K562 (cell line): Measurements from ENCODE around the gene NEFH.

ENCODE experiments used
- ARID4B ChIP-seq: sonication (generic); formaldehyde crosslinking; IDR thresholded peaks from 2 replicates; pipeline ENCODE4 v1.8.0; 2022; ENCODE audit warnings: mild to moderate bottlenecking, missing genetic modification reagents
- ETV6 ChIP-seq, 3 experiments: fragments of 150-350 bp in 1 of 3; sonication (generic) in 1 of 3; formaldehyde crosslinking in 1 of 3; IDR thresholded peaks; 2 replicates each; pipeline versions ENCODE4 v1.6.1 to v1.8.0; 2014 to 2022; ENCODE audit warnings: borderline replicate concordance in 2 of 3, low read depth in 2 of 3, antibody characterized with exemption in 1 of 3, low read length in 1 of 3, mild to moderate bottlenecking in 1 of 3, missing genetic modification reagents in 1 of 3
- FOXM1 ChIP-seq, 2 experiments: fragments of 450-650 bp in 1 of 2; sonication (generic) in 1 of 2; formaldehyde crosslinking in 1 of 2; IDR thresholded peaks; 2 replicates each; pipeline versions ENCODE4 v1.6.1 to v1.9.0; 2017 to 2022; ENCODE audit warnings: low read depth in 2 of 2, mild to moderate bottlenecking in 2 of 2, missing genetic modification reagents in 1 of 2, moderate library complexity in 1 of 2
- HMG20B ChIP-seq: fragments of 250-450 bp; sonication (Bioruptor Pico); IDR thresholded peaks from 2 replicates; pipeline ENCODE4 v1.5.0; 2021; ENCODE audit warnings: mild to moderate bottlenecking
- HNRNPH1 ChIP-seq: fragments of 200-400 bp; formaldehyde crosslinking; optimal IDR thresholded peaks from 2 replicates; pipeline ENCODE3; 2017; ENCODE audit warnings: low read depth, mild to moderate bottlenecking, low read length, moderate library complexity
- MYC ChIP-seq, 2 experiments: fragments of 250-450 bp in 1 of 2; sonication (Bioruptor Pico) in 1 of 2; IDR thresholded peaks; 2 replicates each; pipeline versions ENCODE4 v1.5.1 to v1.6.1; 2012 to 2021; ENCODE audit warnings: low read depth in 2 of 2, borderline replicate concordance in 1 of 2, improper control_type of control experiment in 1 of 2, low read length in 1 of 2, mild to moderate bottlenecking in 1 of 2, moderate library complexity in 1 of 2
- NFE2L1 ChIP-seq: fragments of 450-650 bp; IDR thresholded peaks from 2 replicates; pipeline ENCODE4 v1.6.1; 2016; ENCODE audit warnings: missing genetic modification characterization, low read depth, mild to moderate bottlenecking, missing compliant biosample characterization, moderate library complexity, borderline replicate concordance
- POLR2AphosphoS2 ChIP-seq: IDR thresholded peaks from 2 replicates; pipeline ENCODE4 v1.6.1; 2012; ENCODE audit warnings: low read length, improper control_type of control experiment
- TGIF2 ChIP-seq: sonication (generic); formaldehyde crosslinking; IDR thresholded peaks from 2 replicates; pipeline ENCODE4 v1.8.1; 2022; ENCODE audit warnings: mild to moderate bottlenecking, missing genetic modification reagents, moderate library complexity
- ZNF696 ChIP-seq: fragments of 250-450 bp; sonication (Bioruptor Pico); conservative IDR thresholded peaks from 2 replicates; pipeline ENCODE4 v1.4.0; 2020; ENCODE audit warnings: mild to moderate bottlenecking, moderate library complexity
- TF ChIP-seq, protein P1 (sequence below): sonication (generic); formaldehyde crosslinking; IDR thresholded peaks from 2 replicates; pipeline ENCODE4 v1.8.0; 2022; ENCODE audit warnings: missing genetic modification reagents, mild to moderate bottlenecking, borderline replicate concordance

GRCh38 chr22:29477723-29478318 lies 2.2 kb upstream of the NEFH start:
- TF ChIP-seq NFE2L1 (tag) = no peak
- no peak for TF ChIP-seq ARID4B (CRISPR knock-in tag)
- no peak for TF ChIP-seq TGIF2 (CRISPR knock-in tag)
- no peak for TF ChIP-seq ETV6 (IDR thresholded peaks at IDR 0.05; ENCODE audit: borderline replicate concordance in 1 of 2, low read depth in 2 of 2, low read length in 1 of 2)
- TF ChIP-seq ETV6 (CRISPR knock-in tag; IDR thresholded peaks at IDR 0.05; ENCODE audit: borderline replicate concordance) = no peak
- TF ChIP-seq MYC (IDR thresholded peaks at IDR 0.05; ENCODE audit: low read depth, low read length) = no peak
- no peak for TF ChIP-seq MYC (CRISPR knock-in tag; IDR thresholded peaks at IDR 0.05; ENCODE audit: borderline replicate concordance, low read depth)
- TF ChIP-seq FOXM1 (IDR thresholded peaks at IDR 0.05; ENCODE audit: low read depth) = no peak
- TF ChIP-seq FOXM1 (CRISPR knock-in tag; IDR thresholded peaks at IDR 0.05; ENCODE audit: low read depth) = no peak
- TF ChIP-seq, protein P1, sequence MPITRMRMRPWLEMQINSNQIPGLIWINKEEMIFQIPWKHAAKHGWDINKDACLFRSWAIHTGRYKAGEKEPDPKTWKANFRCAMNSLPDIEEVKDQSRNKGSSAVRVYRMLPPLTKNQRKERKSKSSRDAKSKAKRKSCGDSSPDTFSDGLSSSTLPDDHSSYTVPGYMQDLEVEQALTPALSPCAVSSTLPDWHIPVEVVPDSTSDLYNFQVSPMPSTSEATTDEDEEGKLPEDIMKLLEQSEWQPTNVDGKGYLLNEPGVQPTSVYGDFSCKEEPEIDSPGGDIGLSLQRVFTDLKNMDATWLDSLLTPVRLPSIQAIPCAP (CRISPR knock-in tag) = no peak
- no peak for TF ChIP-seq HMG20B (CRISPR knock-in tag)
- no peak for TF ChIP-seq ZNF696 (CRISPR knock-in tag)
- TF ChIP-seq POLR2AphosphoS2 = no peak
- TF ChIP-seq HNRNPH1 = no peak
